LNCaP clone FGC (cell line): Measurements from ENCODE around the gene DCAF6.

Experiments
- DNase-seq: peaks from one replicate; pipeline ENCODE4 v3.0.0-alpha.2; 2011; ENCODE audit warnings: low read depth
- H3K4me3 ChIP-seq: 2 replicates; pipeline ENCODE4 v1.5.1; 2011; ENCODE audit warnings: mild to moderate bottlenecking, low read depth, low read length, control low read depth
- CTCF ChIP-seq: IDR thresholded peaks from 2 replicates; pipeline ENCODE4 v1.5.1; 2012; ENCODE audit warnings: mild to moderate bottlenecking; ENCODE audit not compliant: control insufficient read depth, insufficient read depth; ENCODE audit errors: extremely low read depth

The DCAF6 gene

GRCh38 chr1:167983797-167984420 lies 47.4 kb downstream of the DCAF6 start:
- H3K4me3 ChIP-seq = no peak overlapping the region

GRCh38 chr1:167984886-167985489 lies 48.5 kb downstream of the DCAF6 start:
- TF ChIP-seq CTCF = no peak
- H3K4me3 ChIP-seq = no peak overlapping the region
- no peak for DNase-seq

More at GRCh38 chr1:167983797-167984420, 47.4 kb downstream of the DCAF6 start:
- no peak for DNase-seq
- TF ChIP-seq CTCF = no peak

- no peak overlapping the region for H3K4me3 ChIP-seq
- DNase-seq = no peak
- TF ChIP-seq CTCF = no peak
Observed at GRCh38 chr1:167987174-167987573, 50.7 kb downstream of the DCAF6 start.

- no peak for DNase-seq
- H3K4me3 ChIP-seq = no peak overlapping the region
- no peak for TF ChIP-seq CTCF
Observed at GRCh38 chr1:167991546-167991945, 55.1 kb downstream of the DCAF6 start.

GRCh38 chr1:167993720-167994119 lies 57.2 kb downstream of the DCAF6 start:
- DNase-seq = no peak
- TF ChIP-seq CTCF = no peak

GRCh38 chr1:167994560-167994959 lies 58.1 kb downstream of the DCAF6 start:
- DNase-seq = no peak
- no peak for TF ChIP-seq CTCF
- H3K4me3 ChIP-seq = no peak overlapping the region

More at GRCh38 chr1:167993720-167994119, 57.2 kb downstream of the DCAF6 start:
- no peak overlapping the region for H3K4me3 ChIP-seq

GRCh38 chr1:167995038-167995437 lies 58.6 kb downstream of the DCAF6 start:
- no peak overlapping the region for H3K4me3 ChIP-seq
- no peak for DNase-seq
- TF ChIP-seq CTCF = no peak
